Ramos (cell line): ENCODE data around the gene FAM163B.

Source experiments
- in situ Hi-C: fragments of 300-500 bp; cut with MboI; formaldehyde crosslinking; loops from one replicate; pipeline ENCODE4 v1.14.3; 2022; ENCODE audit warnings: low sequenced_read_pairs; ENCODE audit not compliant: unreplicated experiment

Gene FAM163B

DNA sequence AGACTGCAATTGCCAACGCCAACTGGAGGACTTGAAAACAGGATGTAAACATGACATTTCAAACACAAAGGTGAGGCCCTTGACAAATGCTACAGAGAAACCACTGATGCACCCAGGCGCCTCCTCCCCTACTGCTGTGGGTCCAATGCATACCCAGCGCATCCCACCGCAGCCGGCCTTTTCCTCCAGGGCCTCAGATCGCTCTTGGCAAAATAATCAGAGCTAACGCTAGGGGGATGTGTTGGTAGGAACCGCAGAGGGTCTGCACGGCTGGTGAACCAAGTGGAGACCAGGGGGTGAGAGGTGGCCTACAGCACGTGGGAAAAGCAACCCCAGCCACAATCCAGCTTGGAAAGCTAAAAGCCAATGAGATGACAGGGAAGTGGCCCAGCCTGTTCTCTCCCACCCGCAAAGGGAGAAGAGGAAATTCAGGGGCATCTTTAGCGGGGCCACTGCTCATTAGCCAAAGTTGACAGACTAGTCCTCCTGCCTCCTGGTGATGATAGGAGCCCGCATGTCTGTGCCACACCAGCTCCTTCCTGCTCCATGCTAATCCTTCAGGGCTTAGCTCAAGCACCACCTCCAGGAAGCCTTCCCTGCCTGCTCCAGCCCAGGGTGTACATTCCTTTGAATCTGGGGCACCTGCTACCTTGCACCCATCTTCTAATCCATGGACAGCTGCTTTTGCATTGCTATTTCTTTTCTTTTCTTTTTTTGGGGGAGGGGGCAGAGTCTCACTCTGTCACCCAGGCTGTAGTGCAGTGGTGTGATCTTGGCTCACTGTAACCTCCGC lies 5.9 kb downstream of the FAM163B start:
- in situ Hi-C loops: no loop called here

DNA sequence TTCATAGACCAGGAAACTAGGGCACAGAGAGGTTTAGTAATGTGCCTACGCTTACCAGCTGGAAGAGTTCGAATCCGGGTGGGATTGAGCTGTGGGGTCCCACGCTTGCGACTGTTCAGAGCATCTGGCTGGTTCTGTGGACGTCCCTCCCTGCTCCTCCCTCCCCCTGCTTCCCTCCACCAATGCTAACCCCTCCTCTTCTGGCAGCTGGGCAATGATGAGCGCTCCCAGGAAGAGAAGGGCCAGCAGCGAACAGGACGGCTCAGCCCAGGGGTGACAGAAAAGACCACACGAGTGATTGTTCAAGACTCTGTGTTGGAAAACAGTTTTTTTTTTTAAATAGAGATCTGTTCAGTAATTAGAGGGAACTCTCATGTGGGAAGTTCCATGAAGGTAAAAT lies 6.9 kb downstream of the FAM163B start:
- in situ Hi-C loops: no loop called here

DNA sequence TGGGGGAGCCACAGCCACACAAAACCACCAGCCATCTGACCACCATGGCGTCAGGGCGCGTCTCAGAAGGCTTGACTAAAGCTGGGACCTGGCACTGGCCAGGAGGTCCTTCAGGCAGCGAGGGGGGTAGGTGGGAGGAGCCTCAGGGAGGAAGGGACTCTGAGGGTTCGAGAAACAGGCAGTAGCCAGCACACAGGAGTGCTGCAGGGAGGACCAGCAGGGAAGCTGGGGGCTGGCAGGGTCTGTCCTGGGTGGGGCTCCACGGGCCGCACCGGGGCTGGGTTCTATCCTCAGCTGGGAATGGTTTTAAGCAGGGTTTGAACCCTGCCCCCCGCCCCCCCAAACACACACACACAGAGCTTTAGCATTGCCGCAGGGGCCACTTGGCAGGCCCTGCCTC lies 7.4 kb downstream of the FAM163B start:
- in situ Hi-C loops: no loop called here

DNA sequence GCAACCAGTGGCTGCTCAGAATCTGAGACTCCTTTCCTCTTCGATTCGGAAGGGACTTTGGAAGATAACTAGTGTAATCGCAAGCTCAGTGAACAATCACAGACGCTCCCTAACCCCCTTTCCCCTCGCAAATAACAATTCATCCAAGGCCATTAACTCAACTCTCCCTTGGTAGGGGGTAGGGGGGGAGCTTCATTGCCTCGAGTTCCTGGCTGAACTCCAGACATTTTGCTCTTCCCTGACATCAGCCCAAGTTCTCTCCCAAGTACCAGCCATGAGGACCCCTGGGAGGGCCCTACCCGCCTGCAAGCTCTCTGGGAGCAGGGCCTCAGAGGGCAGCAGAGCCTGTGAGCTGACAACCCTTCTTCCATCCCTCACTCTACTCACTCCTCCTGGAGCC lies 8.4 kb downstream of the FAM163B start:
- in situ Hi-C loops: no loop called here

DNA sequence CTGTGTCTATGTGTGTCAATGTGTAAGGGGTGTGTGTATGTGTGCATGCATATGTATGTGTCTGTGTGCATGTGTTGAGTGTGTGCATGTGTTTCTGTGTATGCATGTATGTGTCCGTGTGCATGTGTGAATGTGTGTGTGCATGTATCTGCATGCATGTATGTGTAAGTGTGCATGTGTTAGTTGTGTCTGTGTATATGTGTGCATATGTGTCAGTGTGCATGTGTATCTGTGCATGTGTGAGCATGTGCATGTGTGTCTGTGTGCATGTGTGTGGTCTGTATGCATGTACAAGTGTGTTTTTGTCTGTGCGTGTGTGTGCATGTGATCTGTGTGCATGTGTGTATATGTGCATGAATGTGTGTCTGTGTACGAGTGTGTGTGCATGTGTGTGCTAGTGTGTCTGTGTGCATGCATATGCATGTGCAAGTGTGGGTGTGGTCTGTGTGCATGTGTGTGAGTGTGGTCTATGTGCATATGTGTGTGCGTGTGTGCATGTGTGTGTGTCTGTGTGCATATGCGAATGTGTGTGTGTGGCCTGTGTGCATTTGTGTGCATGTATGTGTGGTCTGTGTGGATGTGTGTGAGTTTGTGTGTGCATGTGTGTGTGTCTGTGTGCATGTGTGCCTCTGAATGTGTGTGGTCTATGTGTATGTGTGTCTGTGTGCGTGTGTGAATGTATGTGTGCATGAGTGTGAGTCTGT lies 9.6 kb downstream of the FAM163B start:
- in situ Hi-C loops: no loop called here

DNA sequence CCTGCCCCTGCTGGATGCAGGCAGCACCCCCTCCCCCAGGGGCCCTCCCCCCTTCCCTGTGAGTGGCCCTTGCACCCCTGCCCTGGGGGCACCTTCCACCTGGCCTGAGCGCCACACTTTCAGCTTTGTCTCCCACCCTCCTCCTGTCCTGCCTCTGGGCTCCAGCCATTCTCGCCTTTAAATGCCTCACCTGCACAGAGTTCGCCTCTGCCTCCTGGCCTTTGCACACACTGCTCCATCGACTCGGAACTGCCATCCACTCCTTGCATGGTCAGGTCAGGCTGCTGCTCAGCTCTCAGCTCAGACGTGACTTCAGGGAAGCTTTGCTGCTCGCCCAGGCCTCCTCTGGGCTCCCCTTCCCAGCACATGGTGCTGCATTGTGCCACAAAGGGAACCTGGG lies 10.2 kb downstream of the FAM163B start:
- in situ Hi-C loops: no loop called here

DNA sequence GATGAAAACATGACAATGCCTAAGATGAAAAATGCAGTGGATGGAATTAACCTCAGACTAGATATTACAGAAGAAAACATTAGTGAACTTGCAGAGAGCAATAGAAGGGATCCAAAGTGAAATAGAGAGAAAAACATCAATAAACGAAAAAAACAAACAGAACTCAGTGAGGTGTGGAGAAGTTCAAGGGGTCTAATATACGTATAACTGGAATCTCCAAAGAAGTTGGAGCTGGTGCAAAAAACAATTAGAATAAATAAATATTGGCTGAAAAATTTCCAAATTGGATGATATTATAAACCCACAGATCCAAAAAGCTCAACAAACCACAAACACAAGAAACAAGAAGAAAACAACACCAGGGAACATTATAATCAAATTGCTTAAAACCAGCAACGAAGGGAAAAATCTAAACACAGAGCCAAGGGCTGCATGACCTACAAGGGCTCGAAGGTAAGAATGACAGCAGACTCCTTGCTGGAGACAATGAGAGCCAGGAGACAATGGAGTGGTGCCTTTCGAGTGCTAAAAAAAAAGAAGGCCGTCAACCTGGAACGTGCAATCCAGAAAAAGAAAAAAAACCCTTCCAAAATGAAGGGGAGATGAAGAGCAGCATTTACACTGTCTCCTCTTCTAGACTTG lies 11.8 kb downstream of the FAM163B start:
- in situ Hi-C loops: no loop called here

DNA sequence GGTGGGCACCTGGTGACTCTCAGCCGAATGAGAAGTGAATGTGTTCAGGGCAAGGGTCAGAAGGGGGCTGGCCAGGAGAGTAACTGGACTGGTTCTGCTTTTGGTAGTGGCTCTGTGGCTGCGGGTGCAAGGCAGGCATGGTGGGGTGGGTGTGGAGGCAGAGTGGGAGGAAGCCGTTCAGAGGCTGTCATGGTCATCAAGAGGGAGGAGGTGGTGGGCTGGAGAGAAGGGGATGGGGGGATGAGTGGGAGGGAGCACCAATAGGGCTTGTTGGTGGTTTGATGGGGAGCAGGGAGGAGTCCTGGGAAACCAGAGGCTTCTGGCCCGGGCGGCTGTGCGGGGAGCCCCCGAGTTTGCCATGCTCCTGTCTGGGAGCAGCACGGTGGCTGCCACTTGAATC lies 13.3 kb downstream of the FAM163B start:
- in situ Hi-C loops: no loop called here

DNA sequence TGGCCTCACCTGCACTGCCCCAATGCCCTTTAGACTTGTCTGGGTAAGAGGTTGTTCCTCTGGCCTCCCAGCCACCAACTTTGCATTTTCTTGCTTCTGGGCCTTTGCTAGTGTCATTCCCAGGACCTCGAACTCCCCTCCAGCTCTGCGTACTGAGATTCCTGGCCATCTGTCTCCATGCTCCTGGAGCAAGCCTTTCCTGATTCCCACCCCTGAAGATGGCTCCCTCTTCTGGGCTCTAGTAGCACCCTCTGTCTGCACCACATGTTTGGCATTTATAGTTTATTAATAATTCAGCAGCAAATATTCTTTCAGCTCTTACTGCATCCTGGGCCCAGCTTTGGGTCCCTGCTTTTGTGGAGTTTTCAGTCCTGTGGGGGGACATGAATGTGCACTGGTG lies 14.9 kb downstream of the FAM163B start:
- in situ Hi-C loops: no loop called here

DNA sequence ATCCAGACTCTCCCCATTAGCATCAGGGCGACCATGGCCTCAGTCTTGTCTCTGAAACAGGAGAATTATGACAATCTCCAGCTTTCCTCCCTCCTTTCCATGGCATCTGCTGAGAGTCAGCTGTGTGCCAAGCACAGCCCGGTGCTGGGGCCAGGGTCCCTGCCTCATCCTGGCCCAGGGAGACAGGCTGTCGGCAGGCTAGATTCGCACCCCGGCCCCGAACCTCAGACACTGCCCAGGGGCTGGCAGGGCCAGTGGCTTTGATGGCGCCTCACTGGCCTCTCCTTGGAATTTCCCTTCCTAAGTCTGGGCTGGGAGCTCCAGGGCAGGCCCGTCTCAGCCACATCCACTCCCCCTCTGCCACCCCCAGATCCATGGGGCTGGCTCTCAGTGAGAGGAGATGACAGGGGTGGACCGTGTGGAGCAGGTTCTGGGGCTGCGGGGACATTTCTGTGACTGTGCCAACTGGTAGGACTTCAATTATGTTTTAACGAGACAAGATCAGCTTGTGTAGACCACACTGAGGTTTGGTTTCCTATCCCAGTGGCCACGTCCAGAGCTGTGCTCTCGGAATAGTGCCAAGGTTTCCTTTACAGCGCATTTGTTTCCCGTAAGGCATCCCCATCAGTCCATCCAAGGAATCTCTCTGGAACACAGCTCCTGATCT lies 15.5 kb downstream of the FAM163B start:
- in situ Hi-C loops: no loop called here

DNA sequence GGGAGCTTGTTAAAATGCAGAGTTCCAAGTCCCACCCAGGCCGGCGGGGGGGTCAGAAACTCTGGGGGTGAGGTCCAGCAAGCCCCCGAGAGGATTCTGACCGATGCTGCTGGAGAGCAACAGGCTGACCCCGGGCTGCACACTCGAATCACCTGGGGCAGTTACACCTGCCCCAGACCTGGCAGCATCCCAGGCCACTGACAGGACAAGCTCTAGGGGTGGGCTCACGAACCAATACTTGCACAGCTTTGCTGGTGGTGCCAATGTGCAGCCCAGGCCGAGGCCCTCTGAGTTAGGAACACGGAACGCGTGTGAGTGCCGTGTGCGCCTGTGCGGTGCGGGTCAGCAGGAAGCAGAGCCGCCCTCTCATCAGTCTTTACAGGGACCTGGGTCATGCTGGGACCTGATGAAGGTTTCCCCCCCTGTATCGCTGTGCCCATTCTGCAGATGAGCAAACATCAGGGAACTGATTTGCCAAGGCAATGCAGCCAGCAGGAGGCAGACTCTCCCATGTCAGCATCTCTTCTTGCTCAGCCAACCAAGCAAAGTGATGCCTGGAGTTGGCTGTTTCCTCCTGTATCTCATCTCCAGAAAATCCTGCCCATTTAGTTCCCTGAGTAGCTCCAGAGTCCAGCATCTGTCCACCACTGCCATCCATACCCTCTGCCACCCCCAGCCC lies 16.3 kb downstream of the FAM163B start:
- in situ Hi-C loops: no loop called here

DNA sequence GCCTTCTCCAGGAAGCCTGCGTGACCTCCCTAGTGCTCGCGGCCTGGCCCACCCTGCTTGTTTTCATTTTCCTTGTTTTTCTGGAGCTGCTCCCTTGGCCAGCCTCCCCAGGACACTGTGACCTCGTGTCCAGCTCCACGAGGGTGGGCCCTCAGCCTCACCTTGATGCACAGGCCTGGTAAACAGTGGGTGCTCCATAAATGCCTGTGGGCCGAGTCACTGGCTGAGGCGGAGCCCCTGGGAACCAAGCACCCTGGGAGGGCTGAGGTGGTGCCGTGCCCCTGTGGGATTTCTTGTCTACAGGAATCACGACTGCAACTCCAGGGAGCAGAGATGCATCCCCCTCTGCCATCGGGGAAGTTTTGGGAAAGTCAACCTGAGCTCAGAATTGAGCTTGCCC lies 17.2 kb downstream of the FAM163B start:
- in situ Hi-C loops: no loop called here

DNA sequence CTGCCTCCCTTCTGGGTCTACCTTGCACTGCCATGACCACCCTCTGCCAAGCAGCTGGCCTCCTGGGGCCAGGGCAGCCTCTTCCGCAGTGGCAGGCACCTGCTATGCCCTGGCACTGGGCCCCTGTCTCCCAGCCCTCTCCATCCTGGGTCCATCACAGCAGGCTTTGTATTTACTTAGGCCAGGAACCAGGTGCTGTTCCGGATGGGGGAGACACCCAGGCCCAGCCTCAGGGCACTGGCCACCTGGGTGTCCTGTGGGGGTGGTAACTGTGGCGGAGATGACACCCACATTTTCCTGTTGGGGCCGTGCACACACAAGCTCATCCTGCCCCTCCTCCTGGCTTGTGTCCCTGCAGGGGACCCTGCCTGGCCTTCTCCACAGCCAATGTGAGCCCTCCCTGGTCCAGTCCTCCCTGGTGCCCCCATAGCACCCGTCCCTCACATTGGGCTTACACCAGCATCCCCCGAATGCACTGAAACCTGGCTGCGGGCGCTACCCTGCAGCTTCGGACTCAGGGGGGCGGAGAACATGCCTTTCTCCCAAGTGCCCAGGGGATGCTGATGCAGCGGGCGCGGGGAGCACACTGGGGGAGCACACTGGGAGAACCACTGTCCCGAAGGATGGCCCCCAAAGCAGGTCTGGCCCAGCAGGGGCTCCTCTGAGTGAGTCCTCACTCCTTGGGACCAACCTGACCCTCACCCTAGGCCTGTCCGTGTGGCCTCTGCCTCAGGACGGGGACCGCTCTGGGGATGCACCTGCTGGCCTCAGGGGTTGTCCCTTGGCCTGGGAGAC lies 17.9 kb downstream of the FAM163B start:
- in situ Hi-C loops: no loop called here

DNA sequence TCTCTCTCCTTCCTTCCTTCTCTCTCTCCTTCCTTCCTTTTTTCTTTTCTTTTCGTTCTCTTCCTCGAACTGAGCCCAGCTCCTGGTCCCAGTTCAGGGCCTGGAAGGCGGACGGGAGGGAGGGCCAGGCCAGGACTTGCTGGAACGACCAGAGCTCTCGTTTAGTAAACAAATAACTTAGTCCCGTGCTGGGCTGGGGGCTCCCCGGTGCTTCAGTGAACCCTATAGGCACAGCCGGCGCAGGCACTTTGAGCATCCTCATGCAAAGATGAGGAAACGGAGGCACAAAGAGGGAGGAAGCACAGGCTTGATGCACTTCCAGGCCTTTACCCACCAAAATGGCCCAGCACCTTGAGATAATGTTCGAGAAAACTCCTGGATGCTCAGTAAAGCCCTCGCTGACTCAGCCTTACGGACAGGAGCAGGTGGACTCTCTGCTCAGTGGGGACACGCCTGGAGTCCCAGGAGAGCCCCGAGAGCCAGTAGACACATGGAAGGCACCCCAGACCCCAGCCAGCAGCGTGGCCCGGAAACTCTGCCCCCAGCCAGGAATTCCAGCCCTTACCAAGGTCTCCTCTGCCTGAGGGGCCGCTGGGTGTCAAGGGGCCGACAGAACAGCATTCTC lies 18.8 kb downstream of the FAM163B start:
- in situ Hi-C loops: no loop called here

DNA sequence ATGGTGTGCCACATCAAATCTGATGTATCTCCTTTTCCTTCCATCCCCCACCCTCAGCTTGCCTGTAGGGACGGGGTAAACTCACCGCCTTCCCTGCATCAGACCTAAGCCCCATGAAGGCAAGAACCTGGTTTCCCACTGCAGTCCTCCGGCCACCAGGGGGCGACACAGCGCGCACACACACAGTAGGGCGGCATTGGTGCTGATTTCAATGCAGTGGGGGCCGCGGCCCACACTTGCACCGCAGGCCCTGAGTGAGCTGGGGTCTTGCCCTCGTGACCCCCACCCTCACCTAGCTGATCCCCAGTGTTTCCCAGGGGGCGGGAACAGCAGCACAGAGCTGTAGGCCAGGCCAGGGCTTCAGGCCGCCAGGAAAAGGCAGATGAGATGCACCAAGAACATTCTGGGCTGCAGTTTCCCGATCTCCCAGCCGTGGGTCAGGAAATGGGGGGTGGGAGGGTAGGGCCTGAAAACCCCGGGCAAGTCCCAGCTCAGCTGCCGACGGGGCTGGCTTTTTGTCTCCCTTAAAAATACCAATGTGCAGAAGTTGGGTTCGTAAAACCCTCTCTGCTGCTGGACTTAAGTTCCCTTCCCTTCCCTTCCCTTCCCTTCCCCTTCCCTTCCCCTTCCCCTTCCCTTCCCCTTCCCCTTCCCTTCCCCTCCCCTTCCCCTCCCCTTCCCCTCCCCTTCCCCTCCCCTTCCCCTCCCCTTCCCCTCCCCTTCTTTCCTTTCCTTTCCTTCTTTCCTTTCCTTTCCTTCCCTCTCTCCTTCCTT lies 19.5 kb downstream of the FAM163B start:
- in situ Hi-C loops: loop anchor here (5.0 kb wide), 1 partner anchor 118 kb away; no protein-coding TSS in a partner anchor

DNA sequence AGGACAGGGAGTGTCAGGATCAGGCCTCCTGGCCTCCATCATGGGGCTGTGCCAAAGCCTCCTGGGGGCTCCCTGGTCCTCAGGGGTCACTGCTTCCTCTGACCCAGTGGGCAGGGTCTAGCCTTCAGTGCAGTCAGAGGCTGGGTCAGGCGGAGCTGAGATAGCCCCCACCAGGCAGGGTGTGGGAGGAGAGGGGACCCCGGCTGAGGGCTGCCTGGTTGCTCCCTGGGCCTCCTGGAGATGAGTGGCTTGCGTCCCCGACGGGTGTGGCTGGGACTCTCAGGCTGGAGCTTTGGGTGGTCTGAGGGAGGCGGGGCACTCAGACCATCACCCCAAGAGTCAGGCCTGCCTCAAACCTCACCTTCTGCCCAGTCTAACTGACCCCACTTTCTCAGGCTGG lies 21.7 kb downstream of the FAM163B start:
- in situ Hi-C loops: loop anchor here (5.0 kb wide), 1 partner anchor 120 kb away; no protein-coding TSS in a partner anchor

DNA sequence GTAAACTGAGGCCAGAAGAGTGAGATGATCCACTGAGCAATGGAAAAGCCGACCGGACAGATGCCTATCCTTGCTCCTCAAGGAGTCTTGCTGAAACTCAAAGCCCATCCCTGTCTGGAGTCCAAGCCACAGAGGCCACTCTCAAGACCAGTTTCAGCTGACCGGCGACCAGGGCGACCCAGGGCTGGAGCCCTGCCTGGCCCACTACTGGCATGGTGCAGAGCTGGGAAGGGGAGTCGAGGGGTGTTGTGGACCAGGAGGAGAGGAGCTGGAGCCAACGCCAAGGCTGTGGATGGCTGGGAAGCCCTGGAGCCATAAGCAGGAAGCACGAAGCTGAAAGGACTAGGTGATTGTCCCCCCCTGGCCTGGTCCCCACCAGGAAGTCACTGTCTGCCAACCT lies 22.1 kb downstream of the FAM163B start:
- in situ Hi-C loops: loop anchor here (5.0 kb wide), 1 partner anchor 120 kb away; no protein-coding TSS in a partner anchor
